WERI-Rb-1 (cell line): ENCODE measurements around the gene TRABD.

Source experiments
- DNase-seq: peaks from one replicate; pipeline ENCODE4 v3.0.0-alpha.2; 2020
- H3K27ac ChIP-seq: fragments of 250-450 bp; sonication (Bioruptor Pico); 2 replicates; pipeline ENCODE4 v1.5.1; 2020; ENCODE audit warnings: mild to moderate bottlenecking, moderate library complexity
- H3K27me3 ChIP-seq: fragments of 250-450 bp; sonication (Bioruptor Pico); 2 replicates; pipeline ENCODE4 v1.5.1; 2021; ENCODE audit warnings: mild to moderate bottlenecking, low read depth, moderate library complexity; ENCODE audit not compliant: insufficient read depth, severe bottlenecking
- H3K36me3 ChIP-seq: fragments of 250-450 bp; sonication (Bioruptor Pico); 2 replicates; pipeline ENCODE4 v1.5.1; 2020; ENCODE audit warnings: mild to moderate bottlenecking, moderate library complexity
- H3K4me3 ChIP-seq: 2 replicates; pipeline ENCODE4 v1.5.1; 2011; ENCODE audit warnings: low read depth, mild to moderate bottlenecking, control low read depth, low read length
- H3K9me3 ChIP-seq: fragments of 250-450 bp; sonication (Bioruptor Pico); 2 replicates; pipeline ENCODE4 v1.5.1; 2021; ENCODE audit warnings: mild to moderate bottlenecking, moderate library complexity; ENCODE audit not compliant: severe bottlenecking
- CTCF ChIP-seq: IDR thresholded peaks from 2 replicates; pipeline ENCODE4 v1.5.1; 2011; ENCODE audit warnings: low read depth, mild to moderate bottlenecking, control low read depth, inconsistent platforms, low read length

The TRABD gene

GRCh38 chr22:50192436-50193204 is 6.9 kb downstream of the TRABD start:
- TF ChIP-seq CTCF, result no peak
- no peak for DNase-seq
- peaks cover 20% of the 10 kb centered on the region for H3K36me3 ChIP-seq
- H3K4me3 ChIP-seq, result no peak overlapping the region
- no peaks in the 10 kb centered on the region for H3K27me3 ChIP-seq
- H3K27ac ChIP-seq, result no peak overlapping the region
- no peaks in the 10 kb centered on the region for H3K9me3 ChIP-seq

GRCh38 chr22:50193621-50194020 is 7.9 kb downstream of the TRABD start:
- TF ChIP-seq CTCF, result no peak
- Histone ChIP-seq H3K9me3 (no peaks in the 10 kb centered on the region), H3K4me3 (no peak overlapping the region), H3K27ac (no peak overlapping the region), H3K27me3 (no peaks in the 10 kb centered on the region), H3K36me3 (peaks cover 26% of the 10 kb centered on the region)
- no peak for DNase-seq

- no peak for TF ChIP-seq CTCF
- Histone ChIP-seq H3K36me3 (peaks cover 32% of the 10 kb centered on the region), H3K27ac (no peak overlapping the region), H3K9me3 (no peaks in the 10 kb centered on the region), H3K4me3 (no peak overlapping the region), H3K27me3 (no peaks in the 10 kb centered on the region)
- no peak for DNase-seq
These were observed 8.5 kb downstream of the TRABD start for GRCh38 chr22:50194037-50194805.

- DNase-seq, result no peak
- Histone ChIP-seq H3K9me3 (no peaks in the 10 kb centered on the region), H3K36me3 (peaks cover 35% of the 10 kb centered on the region), H3K4me3 (no peak overlapping the region), H3K27ac (no peak overlapping the region), H3K27me3 (no peaks in the 10 kb centered on the region)
- no peak for TF ChIP-seq CTCF
These were observed 10.5 kb downstream of the TRABD start for GRCh38 chr22:50196256-50196655.

- Histone ChIP-seq H3K4me3 (no peak overlapping the region), H3K27me3 (no peaks in the 10 kb centered on the region), H3K27ac (no peak overlapping the region), H3K9me3 (no peaks in the 10 kb centered on the region), H3K36me3 (peaks cover 35% of the 10 kb centered on the region)
- DNase-seq, result no peak
- no peak for TF ChIP-seq CTCF
These were observed 11.5 kb downstream of the TRABD start for GRCh38 chr22:50197000-50197800.
